Fibroblast of lung (primary cell): ENCODE results near the gene MAJIN. TPM values are rescaled to one million over a fixed set of nuclear protein-coding genes. Genes with fewer than 3 reads are reported as not detected.

Source experiments
- DNase-seq, 2 donors: peaks; one replicate each; pipeline versions ENCODE4 v3.0.0 to v3.0.0-alpha.2; 2010; ENCODE audit warnings: low read depth in 2 of 2
- H2AFZ ChIP-seq: 2 replicates; pipeline ENCODE4 v1.5.1; 2012; ENCODE audit warnings: low read length, control low read depth, inconsistent platforms
- H3K27ac ChIP-seq: 2 replicates; pipeline ENCODE4 v1.5.1; 2011; ENCODE audit warnings: low read length, control low read depth; ENCODE audit not compliant: insufficient read depth
- H3K27me3 ChIP-seq: 2 replicates; pipeline ENCODE4 v1.5.1; 2011; ENCODE audit warnings: mild to moderate bottlenecking, low read length; ENCODE audit not compliant: control insufficient read depth, insufficient read depth
- H3K36me3 ChIP-seq: 2 replicates; pipeline ENCODE4 v1.5.1; 2011; ENCODE audit warnings: low read length; ENCODE audit not compliant: control insufficient read depth, insufficient read depth
- H3K4me1 ChIP-seq: 2 replicates; pipeline ENCODE4 v1.5.1; 2011; ENCODE audit warnings: low read length; ENCODE audit not compliant: control insufficient read depth, insufficient read depth; ENCODE audit errors: extremely low read depth
- H3K4me2 ChIP-seq: 2 replicates; pipeline ENCODE4 v1.5.1; 2011; ENCODE audit warnings: low read length, control low read depth; ENCODE audit not compliant: insufficient read depth; ENCODE audit errors: extremely low read depth
- H3K4me3 ChIP-seq, 4 experiments: fragments of 200-600 bp in 1 of 4; sonication (generic) in 1 of 4; replicated peaks in 1 of 4; 2 replicates each; pipeline ENCODE4 v1.5.1; 2011 to 2016; ENCODE audit warnings: low read length in 4 of 4, low read depth in 3 of 4, mild to moderate bottlenecking in 3 of 4, control low read depth in 2 of 4, inconsistent platforms in 1 of 4, mixed read lengths in 1 of 4; ENCODE audit not compliant: insufficient read depth in 1 of 4; ENCODE audit errors: control extremely low read depth in 1 of 4
- H3K79me2 ChIP-seq: 2 replicates; pipeline ENCODE4 v1.5.1; 2012; ENCODE audit warnings: mild to moderate bottlenecking, low read length, inconsistent platforms; ENCODE audit not compliant: control insufficient read depth, insufficient read depth
- H3K9ac ChIP-seq: 2 replicates; pipeline ENCODE4 v1.5.1; 2011; ENCODE audit warnings: mild to moderate bottlenecking, low read length, control low read depth; ENCODE audit not compliant: insufficient read depth
- H3K9me3 ChIP-seq: 2 replicates; pipeline ENCODE4 v1.5.1; 2012; ENCODE audit warnings: low read depth, low read length; ENCODE audit not compliant: control insufficient read depth, insufficient read depth
- H4K20me1 ChIP-seq: 2 replicates; pipeline ENCODE4 v1.5.1; 2011; ENCODE audit warnings: low read length; ENCODE audit not compliant: control insufficient read depth, insufficient read depth; ENCODE audit errors: extremely low read depth
- EZH2 ChIP-seq: IDR thresholded peaks from 2 replicates; pipeline ENCODE4 v1.5.1; 2012; ENCODE audit warnings: low read length, control low read depth, mild to moderate bottlenecking; ENCODE audit errors: missing control alignments
- polyA plus RNA-seq, 2 donors: library from polyadenylated mRNA; depleted of rRNA in 1 of 2; stranded (reverse) in 1 of 2; unstranded in 1 of 2; fragments of >200 nt; gene quantifications; 2 replicates each; pipeline ENCODE4 v1.2.1, GENCODE V29; 2011 to 2012; ENCODE audit warnings: missing spikeins in 1 of 2
- total RNA-seq: library from RNA; depleted of rRNA; stranded (reverse); fragments of >200 nt; gene quantifications from 2 replicates; pipeline ENCODE4 v1.2.1, GENCODE V29; 2014
- TF ChIP-seq, protein P1 (sequence below), 2 donors: IDR thresholded peaks in 1 of 2; conservative IDR thresholded peaks in 1 of 2; 1 replicate in 1 of 2; 2 replicates in 1 of 2; pipeline ENCODE4 v1.5.1; 2011 to 2012; ENCODE audit warnings: low read length in 2 of 2, control low read depth in 1 of 2, inconsistent platforms in 1 of 2, low read depth in 1 of 2, mild to moderate bottlenecking in 1 of 2

MAJIN gene
- total and polyA plus RNA-seq, 2 donors (not counting 1 experiment from before 2014, with no cell fraction given): not detected

DNA sequence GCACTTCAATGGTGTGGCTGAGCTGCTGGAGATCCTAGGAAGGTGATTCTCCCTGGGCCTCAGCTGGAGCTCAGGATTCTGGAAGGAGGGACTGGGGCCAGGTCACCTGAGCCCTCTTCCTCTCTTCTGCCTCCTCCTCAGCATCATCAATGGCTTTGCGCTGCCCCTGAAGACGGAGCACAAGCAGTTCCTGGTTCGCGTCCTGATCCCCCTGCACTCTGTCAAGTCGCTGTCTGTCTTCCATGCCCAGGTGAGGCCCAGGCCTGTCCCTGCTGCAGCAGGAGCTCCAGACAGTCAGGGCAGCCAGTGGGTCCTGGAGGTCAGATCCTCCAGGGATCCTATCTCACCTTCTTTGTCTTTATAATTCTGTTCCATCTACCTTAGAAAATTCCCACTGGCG, 41.6 kb downstream of the MAJIN start:
- Histone ChIP-seq H3K36me3 (peaks cover 19% of the 10 kb centered on the region), H3K9me3 (no peaks in the 10 kb centered on the region), H3K27ac (no peak overlapping the region), H3K4me3 (no peak overlapping the region), H4K20me1 (no peaks in the 10 kb centered on the region), H2AFZ (no peak overlapping the region), H3K4me2 (no peak overlapping the region), H3K4me1 (no peaks in the 10 kb centered on the region), H3K9ac (no peak overlapping the region), H3K79me2 (no peaks in the 10 kb centered on the region), H3K27me3 (no peaks in the 10 kb centered on the region)
- no peak for TF ChIP-seq EZH2
- TF ChIP-seq, protein P1, sequence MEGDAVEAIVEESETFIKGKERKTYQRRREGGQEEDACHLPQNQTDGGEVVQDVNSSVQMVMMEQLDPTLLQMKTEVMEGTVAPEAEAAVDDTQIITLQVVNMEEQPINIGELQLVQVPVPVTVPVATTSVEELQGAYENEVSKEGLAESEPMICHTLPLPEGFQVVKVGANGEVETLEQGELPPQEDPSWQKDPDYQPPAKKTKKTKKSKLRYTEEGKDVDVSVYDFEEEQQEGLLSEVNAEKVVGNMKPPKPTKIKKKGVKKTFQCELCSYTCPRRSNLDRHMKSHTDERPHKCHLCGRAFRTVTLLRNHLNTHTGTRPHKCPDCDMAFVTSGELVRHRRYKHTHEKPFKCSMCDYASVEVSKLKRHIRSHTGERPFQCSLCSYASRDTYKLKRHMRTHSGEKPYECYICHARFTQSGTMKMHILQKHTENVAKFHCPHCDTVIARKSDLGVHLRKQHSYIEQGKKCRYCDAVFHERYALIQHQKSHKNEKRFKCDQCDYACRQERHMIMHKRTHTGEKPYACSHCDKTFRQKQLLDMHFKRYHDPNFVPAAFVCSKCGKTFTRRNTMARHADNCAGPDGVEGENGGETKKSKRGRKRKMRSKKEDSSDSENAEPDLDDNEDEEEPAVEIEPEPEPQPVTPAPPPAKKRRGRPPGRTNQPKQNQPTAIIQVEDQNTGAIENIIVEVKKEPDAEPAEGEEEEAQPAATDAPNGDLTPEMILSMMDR (conservative IDR thresholded peaks at IDR 0.05 in 1 of 2, IDR thresholded peaks at IDR 0.05 in 1 of 2; ENCODE audit: low read depth in 1 of 2, low read length in 2 of 2): no peak
- no peak for DNase-seq

- Histone ChIP-seq H3K79me2 (no peaks in the 10 kb centered on the region), H3K9ac (no peak overlapping the region), H3K4me2 (no peak overlapping the region), H3K36me3 (peaks cover 14% of the 10 kb centered on the region), H4K20me1 (no peaks in the 10 kb centered on the region), H2AFZ (no peak overlapping the region), H3K4me3 (no peak overlapping the region), H3K27me3 (no peaks in the 10 kb centered on the region), H3K9me3 (no peaks in the 10 kb centered on the region), H3K4me1 (no peaks in the 10 kb centered on the region), H3K27ac (no peak overlapping the region)
- DNase-seq: no peak
- no peak for TF ChIP-seq EZH2
- TF ChIP-seq, protein P1 (conservative IDR thresholded peaks at IDR 0.05 in 1 of 2, IDR thresholded peaks at IDR 0.05 in 1 of 2; ENCODE audit: low read depth in 1 of 2, low read length in 2 of 2): no peak
Observed at GRCh38 chr11:64929625-64930024, 42.3 kb downstream of the MAJIN start.

- H4K20me1 ChIP-seq: no peaks in the 10 kb centered on the region
- no peaks in the 10 kb centered on the region for H3K27me3 ChIP-seq
- no peaks in the 10 kb centered on the region for H3K9me3 ChIP-seq
- no peak overlapping the region for H3K9ac ChIP-seq
- H3K4me3 ChIP-seq: no peak overlapping the region
- H3K4me2 ChIP-seq: no peak overlapping the region
- no peak overlapping the region for H2AFZ ChIP-seq
- no peak for DNase-seq
- no peaks in the 10 kb centered on the region for H3K79me2 ChIP-seq
- peaks cover 13% of the 10 kb centered on the region for H3K36me3 ChIP-seq
- H3K27ac ChIP-seq: no peak overlapping the region
- H3K4me1 ChIP-seq: peaks cover 3% of the 10 kb centered on the region
- no peak for TF ChIP-seq EZH2
- TF ChIP-seq, protein P1 (conservative IDR thresholded peaks at IDR 0.05 in 1 of 2, IDR thresholded peaks at IDR 0.05 in 1 of 2; ENCODE audit: low read depth in 1 of 2, low read length in 2 of 2): no peak
Observed at GRCh38 chr11:64928957-64929356, 43.0 kb downstream of the MAJIN start.
